Peyer's patch (tissue), 4 donors: Measurements from ENCODE around the gene RALB.

Experiments
- POLR2A ChIP-seq, 2 donors: fragments of 450-650 bp; IDR thresholded peaks; one replicate each; pipeline ENCODE4 v1.5.1; 2017; ENCODE audit warnings: antibody characterized with exemption in 2 of 2, mild to moderate bottlenecking in 2 of 2, moderate library complexity in 2 of 2
- TF ChIP-seq, protein P1 (sequence below), 6 experiments: fragments of 450-650 bp in 4 of 6; fragments of 200-600 bp in 2 of 6; sonication (generic) in 1 of 6; IDR thresholded peaks; one replicate each; pipeline ENCODE4 v1.5.1; 2017 to 2019; ENCODE audit warnings: antibody characterized with exemption in 6 of 6, mild to moderate bottlenecking in 3 of 6, moderate library complexity in 1 of 6

DNA sequence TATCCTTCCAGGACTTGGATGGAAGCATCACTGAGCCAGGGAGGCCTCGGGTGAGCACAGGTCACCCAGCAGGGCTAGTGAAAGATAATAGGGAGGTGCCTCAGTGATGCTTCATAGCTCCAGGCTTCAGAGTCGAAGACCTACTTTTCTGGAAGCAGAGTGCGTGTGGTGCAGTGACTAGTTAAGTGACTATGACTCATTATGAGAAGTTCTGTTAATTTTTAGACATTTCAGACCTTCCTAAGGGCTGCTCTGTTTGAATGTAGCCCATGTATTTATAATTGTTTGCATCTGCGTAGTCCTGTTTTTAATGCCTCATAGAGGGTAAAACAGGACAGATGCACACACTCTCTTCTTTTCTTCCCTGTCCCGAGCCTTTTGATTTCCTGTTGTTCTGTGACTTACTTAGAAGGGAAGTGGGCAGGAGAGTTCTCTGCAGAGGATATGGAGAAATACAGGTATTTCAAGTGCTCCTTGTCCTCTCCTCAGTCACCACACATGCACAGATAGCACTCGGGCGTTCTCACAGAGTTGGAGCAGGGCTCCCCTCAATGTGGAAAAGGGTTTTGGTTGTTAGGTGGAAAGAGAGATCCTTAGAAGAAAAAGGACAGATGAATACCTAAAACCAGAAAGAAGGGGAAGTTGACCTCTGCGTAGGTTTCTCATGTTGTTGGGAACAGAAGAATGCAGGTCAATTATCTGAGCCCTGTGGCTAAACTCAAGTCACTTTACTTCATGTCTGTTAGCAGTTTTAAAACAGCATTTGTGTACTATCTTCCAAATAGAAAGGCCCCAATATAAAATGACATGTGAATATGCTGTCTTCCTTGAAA is 34.7 kb downstream of the RALB start:
- TF ChIP-seq, protein P1, sequence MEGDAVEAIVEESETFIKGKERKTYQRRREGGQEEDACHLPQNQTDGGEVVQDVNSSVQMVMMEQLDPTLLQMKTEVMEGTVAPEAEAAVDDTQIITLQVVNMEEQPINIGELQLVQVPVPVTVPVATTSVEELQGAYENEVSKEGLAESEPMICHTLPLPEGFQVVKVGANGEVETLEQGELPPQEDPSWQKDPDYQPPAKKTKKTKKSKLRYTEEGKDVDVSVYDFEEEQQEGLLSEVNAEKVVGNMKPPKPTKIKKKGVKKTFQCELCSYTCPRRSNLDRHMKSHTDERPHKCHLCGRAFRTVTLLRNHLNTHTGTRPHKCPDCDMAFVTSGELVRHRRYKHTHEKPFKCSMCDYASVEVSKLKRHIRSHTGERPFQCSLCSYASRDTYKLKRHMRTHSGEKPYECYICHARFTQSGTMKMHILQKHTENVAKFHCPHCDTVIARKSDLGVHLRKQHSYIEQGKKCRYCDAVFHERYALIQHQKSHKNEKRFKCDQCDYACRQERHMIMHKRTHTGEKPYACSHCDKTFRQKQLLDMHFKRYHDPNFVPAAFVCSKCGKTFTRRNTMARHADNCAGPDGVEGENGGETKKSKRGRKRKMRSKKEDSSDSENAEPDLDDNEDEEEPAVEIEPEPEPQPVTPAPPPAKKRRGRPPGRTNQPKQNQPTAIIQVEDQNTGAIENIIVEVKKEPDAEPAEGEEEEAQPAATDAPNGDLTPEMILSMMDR (IDR thresholded peaks at IDR 0.05): no peak
- TF ChIP-seq POLR2A (IDR thresholded peaks at IDR 0.05): no peak
